Upper lobe of left lung (tissue), 6 donors: ENCODE data around the gene POR. TPM values are rescaled to one million over a fixed set of nuclear protein-coding genes. Genes with fewer than 3 reads are reported as not detected.
A peak's percentile ranks its signal among the peaks of the same experiment; 100 is the strongest.

Experiments used
- ATAC-seq, 2 donors: fragments of 200-7000 bp; cut with Tn5 transposase; one replicate each; pipeline ENCODE4 v1.9.1; 2022; ENCODE audit warnings: mild to moderate bottlenecking in 2 of 2, moderate library complexity in 2 of 2; ENCODE audit not compliant: low FRiP score in 2 of 2
- DNase-seq, 2 donors: peaks; one replicate each; pipeline ENCODE4 v3.0.0-alpha.2; 2019 to 2020
- H3K27ac ChIP-seq, 4 donors: fragments of 200-600 bp; sonication (generic); one replicate each; pipeline ENCODE4 v1.5.1; 2016 to 2019
- H3K27me3 ChIP-seq, 4 donors: fragments of 200-600 bp; sonication (generic); one replicate each; pipeline ENCODE4 v1.5.1; 2017 to 2019
- H3K36me3 ChIP-seq, 4 donors: fragments of 200-600 bp; sonication (generic); one replicate each; pipeline ENCODE4 v1.5.1; 2016 to 2019
- H3K4me1 ChIP-seq, 4 donors: fragments of 200-600 bp; sonication (generic); one replicate each; pipeline ENCODE4 v1.5.1; 2018 to 2019
- H3K4me3 ChIP-seq, 4 donors: fragments of 200-600 bp; sonication (generic); one replicate each; pipeline ENCODE4 v1.5.1; 2017 to 2019; ENCODE audit warnings: mild to moderate bottlenecking in 2 of 4, moderate library complexity in 1 of 4
- H3K9me3 ChIP-seq, 4 donors: fragments of 200-600 bp; sonication (generic); one replicate each; pipeline ENCODE4 v1.5.1; 2018 to 2019
- EP300 ChIP-seq, 4 donors: sonication (generic); formaldehyde crosslinking; IDR thresholded peaks; one replicate each; pipeline ENCODE4 v1.5.1; 2017; ENCODE audit warnings: antibody characterized with exemption in 4 of 4, control low read depth in 2 of 4
- POLR2A ChIP-seq, 4 donors: fragments of 450-650 bp; IDR thresholded peaks; one replicate each; pipeline ENCODE4 v1.5.1; 2016 to 2017; ENCODE audit warnings: antibody characterized with exemption in 4 of 4, mild to moderate bottlenecking in 2 of 4
- POLR2AphosphoS5 ChIP-seq, 2 donors: sonication (generic); formaldehyde crosslinking; IDR thresholded peaks; one replicate each; pipeline ENCODE4 v1.5.1; 2017; ENCODE audit warnings: antibody characterized with exemption in 2 of 2
- WGBS, 2 donors: methylation state at CpG; one replicate each; pipeline ENCODE4 v1.1.5; 2017 to 2018; 5-methylcytosine and 5-hydroxymethylcytosine counted together
- total RNA-seq, 6 donors: library from RNA; depleted of rRNA in 4 of 6; stranded (reverse); fragments of >200 nt in 4 of 6; gene quantifications; one replicate each; pipeline versions ENCODE4 v1.1.0 to v1.2.1, GENCODE V29; 2016 to 2021
- TF ChIP-seq, protein P1 (sequence below), 6 experiments: fragments of 450-650 bp in 4 of 6; fragments of 200-600 bp in 2 of 6; sonication (generic) in 2 of 6; IDR thresholded peaks; one replicate each; pipeline ENCODE4 v1.5.1; 2016 to 2019; ENCODE audit warnings: antibody characterized with exemption in 6 of 6
- donor health status: DM: no; HTN: no; CAD: no; lungs with moderate emphysema.
- donor health status: DM: no; HTN: yes; CAD: no; lungs with severe emphysema.

The POR gene
- total RNA-seq, 6 donors from 2014 or later = 107 to 257 (median 194) TPM

- DNase-seq = no peak
- Histone ChIP-seq H3K4me3 (no peak overlapping the region), H3K4me1 (peaks cover 31 to 51% (median 42%) of the 10 kb centered on the region in 4 donors), H3K27me3 (no peaks in the 10 kb centered on the region), H3K27ac (peak overlapping the region; percentile 58 to 82 (median 78)), H3K9me3 (no peaks in the 10 kb centered on the region), H3K36me3 (peaks cover 11 to 45% (median 17%) of the 10 kb centered on the region in 4 donors)
- 79 to 93% methylated on average over 3 to 7 of the region's 7 CpGs for WGBS, 2 donors
- TF ChIP-seq POLR2A (IDR thresholded peaks at IDR 0.05) = no peak
- no peak for TF ChIP-seq EP300 (IDR thresholded peaks at IDR 0.05)
- TF ChIP-seq, protein P1, sequence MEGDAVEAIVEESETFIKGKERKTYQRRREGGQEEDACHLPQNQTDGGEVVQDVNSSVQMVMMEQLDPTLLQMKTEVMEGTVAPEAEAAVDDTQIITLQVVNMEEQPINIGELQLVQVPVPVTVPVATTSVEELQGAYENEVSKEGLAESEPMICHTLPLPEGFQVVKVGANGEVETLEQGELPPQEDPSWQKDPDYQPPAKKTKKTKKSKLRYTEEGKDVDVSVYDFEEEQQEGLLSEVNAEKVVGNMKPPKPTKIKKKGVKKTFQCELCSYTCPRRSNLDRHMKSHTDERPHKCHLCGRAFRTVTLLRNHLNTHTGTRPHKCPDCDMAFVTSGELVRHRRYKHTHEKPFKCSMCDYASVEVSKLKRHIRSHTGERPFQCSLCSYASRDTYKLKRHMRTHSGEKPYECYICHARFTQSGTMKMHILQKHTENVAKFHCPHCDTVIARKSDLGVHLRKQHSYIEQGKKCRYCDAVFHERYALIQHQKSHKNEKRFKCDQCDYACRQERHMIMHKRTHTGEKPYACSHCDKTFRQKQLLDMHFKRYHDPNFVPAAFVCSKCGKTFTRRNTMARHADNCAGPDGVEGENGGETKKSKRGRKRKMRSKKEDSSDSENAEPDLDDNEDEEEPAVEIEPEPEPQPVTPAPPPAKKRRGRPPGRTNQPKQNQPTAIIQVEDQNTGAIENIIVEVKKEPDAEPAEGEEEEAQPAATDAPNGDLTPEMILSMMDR (IDR thresholded peaks at IDR 0.05) = no peak
- TF ChIP-seq POLR2AphosphoS5 (IDR thresholded peaks at IDR 0.05) = no peak
- ATAC-seq = no peak
Measured at GRCh38 chr7:75953431-75953830, 38.5 kb downstream of the POR start.

- peaks cover 28 to 46% (median 42%) of the 10 kb centered on the region in 4 donors for H3K4me1 ChIP-seq
- WGBS, 2 donors = 83 to 91% methylated on average over 11 of the region's 11 CpGs
- peaks cover 11 to 49% (median 17%) of the 10 kb centered on the region in 4 donors for H3K36me3 ChIP-seq
- H3K27me3 ChIP-seq = no peaks in the 10 kb centered on the region
- H3K27ac ChIP-seq = peak overlapping the region; percentile 58 to 82 (median 78)
- ATAC-seq (peak in 1 of 2 donors; percentile 18), DNase-seq (no peak)
- no peak overlapping the region for H3K4me3 ChIP-seq
- no peaks in the 10 kb centered on the region for H3K9me3 ChIP-seq
- TF ChIP-seq POLR2A (IDR thresholded peaks at IDR 0.05) (no peak), EP300 (IDR thresholded peaks at IDR 0.05) (no peak)
- TF ChIP-seq, protein P1 (IDR thresholded peaks at IDR 0.05) = no peak
Measured at GRCh38 chr7:75953931-75954330, 39.0 kb downstream of the POR start.

DNA sequence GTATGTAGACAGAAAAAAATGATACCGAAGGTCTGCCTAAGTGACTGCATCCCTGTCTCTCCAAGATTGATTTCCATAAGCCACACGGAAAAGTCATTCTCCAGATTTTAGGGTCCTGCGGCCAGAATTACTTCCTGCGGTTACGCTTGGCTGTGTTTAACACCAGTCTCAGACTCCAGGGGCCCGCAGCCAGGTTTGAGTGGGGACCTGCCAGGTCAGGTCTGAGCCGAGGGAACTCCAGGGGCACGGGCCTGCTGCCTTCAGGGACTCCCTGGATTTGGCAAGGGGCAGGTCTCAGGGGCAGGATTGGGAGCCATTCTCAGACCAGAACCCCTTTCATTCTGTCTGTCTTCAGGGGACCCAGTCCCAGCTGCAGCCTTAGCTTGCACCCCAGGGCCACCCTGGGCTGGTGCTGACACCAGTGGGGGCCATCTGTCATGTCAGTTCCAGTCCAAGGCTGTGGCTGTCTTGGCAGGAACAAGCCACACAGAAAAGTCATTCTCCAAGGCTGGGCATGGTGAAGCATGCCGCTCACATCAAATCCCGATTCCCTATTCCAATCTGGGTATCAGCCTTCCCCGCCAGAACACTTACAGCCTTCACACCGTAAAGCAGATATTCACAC is 40.5 kb downstream of the POR start:
- 92 to 97% methylated on average over 12 of the region's 12 CpGs for WGBS, 2 donors
- no peak for TF ChIP-seq POLR2AphosphoS5 (IDR thresholded peaks at IDR 0.05)
- TF ChIP-seq, protein P1 (IDR thresholded peaks at IDR 0.05) = no peak
- no peak for TF ChIP-seq POLR2A (IDR thresholded peaks at IDR 0.05)
- TF ChIP-seq EP300 (IDR thresholded peaks at IDR 0.05) = no peak
- peaks cover 11 to 55% (median 22%) of the 10 kb centered on the region in 4 donors for H3K36me3 ChIP-seq
- no peak overlapping the region for H3K4me3 ChIP-seq
- H3K4me1 ChIP-seq = peaks cover 20 to 42% (median 31%) of the 10 kb centered on the region in 4 donors
- no peaks in the 10 kb centered on the region for H3K9me3 ChIP-seq
- DNase-seq = no peak
- ATAC-seq = no peak
- no peaks in the 10 kb centered on the region for H3K27me3 ChIP-seq
- H3K27ac ChIP-seq = peak overlapping the region in 2 of 4 donors; percentile 57 to 83

GRCh38 chr7:75957021-75957736 is 42.2 kb downstream of the POR start:
- DNase-seq (peak in 1 of 2 donors; percentile 88), ATAC-seq (peak; percentile 63 to 95)
- Histone ChIP-seq H3K9me3 (no peaks in the 10 kb centered on the region), H3K27me3 (no peaks in the 10 kb centered on the region), H3K4me3 (no peak overlapping the region), H3K27ac (peak overlapping the region; percentile 60 to 83 (median 72)), H3K36me3 (peaks cover 11 to 63% (median 24%) of the 10 kb centered on the region in 4 donors), H3K4me1 (peaks cover 6 to 29% (median 16%) of the 10 kb centered on the region in 4 donors)
- no peak for TF ChIP-seq POLR2AphosphoS5 (IDR thresholded peaks at IDR 0.05)
- peak in 1 of 4 donors; percentile 32 for TF ChIP-seq POLR2A (IDR thresholded peaks at IDR 0.05)
- TF ChIP-seq EP300 (IDR thresholded peaks at IDR 0.05) = no peak
- TF ChIP-seq, protein P1 (IDR thresholded peaks at IDR 0.05) = no peak
- WGBS, 2 donors = 63 to 70% methylated on average over 16 of the region's 16 CpGs
